ENCODE results near the gene FUT1. TPM values are rescaled to one million over a fixed set of nuclear protein-coding genes. Genes with fewer than 3 reads are reported as not detected.

Gene FUT1
- total and polyA plus RNA-seq, 9 of the 15 experiments (the other 6 are each of a cell fraction or from before 2014, with no cell fraction given) = 2.3 to 18.5 (median 8.8) TPM

DNA sequence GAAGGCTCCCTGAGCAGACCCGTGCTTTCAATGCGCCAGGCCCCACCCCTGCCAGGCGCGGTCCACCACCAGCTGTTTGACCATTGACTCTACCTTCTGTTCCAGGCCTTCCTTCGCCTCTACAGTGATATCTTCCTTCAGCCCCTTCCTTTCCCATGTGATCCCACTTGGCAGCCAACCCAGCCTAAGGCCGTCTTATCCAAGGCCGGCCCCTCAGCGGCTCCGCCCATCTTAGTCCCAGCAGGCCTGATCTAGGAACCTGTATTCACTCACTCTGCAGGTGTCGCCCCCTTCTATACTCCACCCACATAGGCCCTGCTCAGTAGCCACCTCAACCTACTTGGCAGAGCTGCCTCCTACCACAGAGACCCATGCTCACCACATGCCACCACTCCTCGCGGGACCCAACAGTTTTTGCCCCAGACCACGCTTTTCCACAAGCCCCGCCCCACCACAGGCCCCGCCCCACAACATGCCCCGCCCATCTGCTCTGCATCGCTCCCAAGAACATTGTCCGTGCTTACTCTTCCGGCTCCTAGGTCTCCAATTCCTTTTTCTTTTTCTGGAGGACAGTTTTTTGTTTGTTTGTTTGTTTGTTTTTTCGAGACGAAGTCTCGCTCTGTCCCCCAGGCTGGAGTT lies 15.0 kb downstream of the FUT1 start (continued):
- TF ChIP-seq ZBTB1 (CRISPR knock-in tag; IDR thresholded peaks at IDR 0.05; ENCODE audit: borderline replicate concordance, low read depth) (0 out of 2 replicates have a peak, but pooled peaks have one; percentile 14), ATF7 (IDR thresholded peaks at IDR 0.05) (peak; percentile 24; the same call in 1 of the 2 replicates), EP400 (IDR thresholded peaks at IDR 0.05) (peak; percentile 75; the same call in 1 of the 2 replicates), ZFX (CRISPR knock-in tag; IDR thresholded peaks at IDR 0.05) (peak; percentile 73), RBM17 (IDR thresholded peaks at IDR 0.05; ENCODE audit: borderline replicate concordance, low read depth, low read length) (no peak), NFE2L1 (tag; IDR thresholded peaks at IDR 0.05; ENCODE audit: borderline replicate concordance, low read depth) (no peak), MTA3 (IDR thresholded peaks at IDR 0.05; ENCODE audit: borderline replicate concordance) (0 out of 2 replicates have a peak, but pooled peaks have one; percentile 39), BRD9 (IDR thresholded peaks at IDR 0.05; ENCODE audit: low read depth, partially characterized antibody) (no peak)
- TF ChIP-seq, protein P1, sequence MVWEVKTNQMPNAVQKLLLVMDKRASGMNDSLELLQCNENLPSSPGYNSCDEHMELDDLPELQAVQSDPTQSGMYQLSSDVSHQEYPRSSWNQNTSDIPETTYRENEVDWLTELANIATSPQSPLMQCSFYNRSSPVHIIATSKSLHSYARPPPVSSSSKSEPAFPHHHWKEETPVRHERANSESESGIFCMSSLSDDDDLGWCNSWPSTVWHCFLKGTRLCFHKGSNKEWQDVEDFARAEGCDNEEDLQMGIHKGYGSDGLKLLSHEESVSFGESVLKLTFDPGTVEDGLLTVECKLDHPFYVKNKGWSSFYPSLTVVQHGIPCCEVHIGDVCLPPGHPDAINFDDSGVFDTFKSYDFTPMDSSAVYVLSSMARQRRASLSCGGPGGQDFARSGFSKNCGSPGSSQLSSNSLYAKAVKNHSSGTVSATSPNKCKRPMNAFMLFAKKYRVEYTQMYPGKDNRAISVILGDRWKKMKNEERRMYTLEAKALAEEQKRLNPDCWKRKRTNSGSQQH (CRISPR knock-in tag; IDR thresholded peaks at IDR 0.05) = 0 out of 2 replicates have a peak, but pooled peaks have one; percentile 27

Data from K562 (cell line).